ENCODE measurements around the gene NKRF. TPM values are rescaled to one million over a fixed set of nuclear protein-coding genes. Genes with fewer than 3 reads are reported as not detected.

The NKRF gene
- total and polyA plus RNA-seq, 2 donors (not counting 1 experiment from before 2014, with no cell fraction given): 7.9 to 16.2 TPM

DNA sequence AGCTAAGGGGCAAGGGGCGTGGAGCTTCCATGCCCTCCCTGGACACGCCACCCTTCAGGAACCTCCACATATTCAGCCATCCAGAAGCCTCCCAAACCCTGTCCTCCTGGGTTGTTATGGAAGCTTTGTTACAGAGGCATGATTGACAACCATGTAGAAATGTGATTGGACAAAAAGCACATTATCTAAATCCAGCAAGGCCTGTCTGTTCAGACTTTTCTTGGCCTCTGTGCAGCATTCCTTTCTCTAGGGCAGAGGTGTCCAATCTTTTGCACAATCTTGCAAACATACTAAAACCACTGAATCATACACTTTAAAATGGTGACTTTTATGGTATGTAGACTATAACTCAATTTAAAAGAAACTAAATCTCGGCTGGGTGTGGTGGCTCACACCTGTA is 53.7 kb downstream of the NKRF start:
- Histone ChIP-seq H3K4me3 (ENCODE audit: control extremely low read depth in 1 of 5, extremely low read depth in 1 of 5, insufficient read depth in 1 of 5, low read depth in 2 of 5, low read length in 4 of 5) (no peak overlapping the region), H4K20me1 (ENCODE audit: control insufficient read depth, insufficient read depth, low read length, poor library complexity, severe bottlenecking) (no peaks in the 10 kb centered on the region), H3K4me1 (ENCODE audit: control insufficient read depth in 2 of 2, insufficient read depth in 2 of 2, low read length in 2 of 2) (peaks cover 9 to 19% of the 10 kb centered on the region in 2 donors), H2AFZ (ENCODE audit: insufficient read depth, low read depth, low read length, poor library complexity, severe bottlenecking) (no peak overlapping the region), H3K27me3 (replicated peaks in 1 of 4; ENCODE audit: control extremely low read depth in 1 of 4, control insufficient read depth in 3 of 4, insufficient read depth in 4 of 4, low read length in 3 of 4) (no peaks in the 10 kb centered on the region), H3K79me2 (ENCODE audit: control insufficient read depth, insufficient read depth, low read length) (peaks cover 68% of the 10 kb centered on the region), H3K9me3 (ENCODE audit: control extremely low read depth in 1 of 3, control insufficient read depth in 2 of 3, insufficient read depth in 1 of 3, low read length in 2 of 3) (no peaks in the 10 kb centered on the region), H3K4me2 (replicated peaks; ENCODE audit: low read depth, low read length, poor library complexity, severe bottlenecking) (no peak overlapping the region), H3K27ac (ENCODE audit: low read length in 2 of 2) (no peak overlapping the region), H3K9ac (ENCODE audit: low read length) (no peak overlapping the region), H3K36me3 (replicated peaks in 1 of 2; ENCODE audit: control extremely low read depth in 1 of 2, control insufficient read depth in 1 of 2, extremely low read depth in 1 of 2, insufficient read depth in 2 of 2, low read length in 1 of 2) (peaks cover under 1 to 2% of the 10 kb centered on the region in 2 experiments)
- POLR2A ChIA-PET: no interaction called here
- no peak for ATAC-seq (ENCODE audit: low read depth)
- Mint-ChIP-seq H3K9me3 (ENCODE audit: insufficient read depth) (no peaks in the 10 kb centered on the region), H3K4me1 (peaks cover 19% of the 10 kb centered on the region), H3K27ac (no peak overlapping the region), H3K27me3 (no peaks in the 10 kb centered on the region), H3K4me3 (no peak overlapping the region)
- no CpG with 5 or more reads among the region's 3 CpGs for WGBS (ENCODE audit: insufficient coverage)
- CTCF ChIA-PET: no interaction called here
- no peak for DNase-seq
- TF ChIP-seq EZH2 (IDR thresholded peaks at IDR 0.05; ENCODE audit: borderline replicate concordance, insufficient read depth, low read depth, low read length, poor library complexity, severe bottlenecking): no peak
- TF ChIP-seq, protein P1, sequence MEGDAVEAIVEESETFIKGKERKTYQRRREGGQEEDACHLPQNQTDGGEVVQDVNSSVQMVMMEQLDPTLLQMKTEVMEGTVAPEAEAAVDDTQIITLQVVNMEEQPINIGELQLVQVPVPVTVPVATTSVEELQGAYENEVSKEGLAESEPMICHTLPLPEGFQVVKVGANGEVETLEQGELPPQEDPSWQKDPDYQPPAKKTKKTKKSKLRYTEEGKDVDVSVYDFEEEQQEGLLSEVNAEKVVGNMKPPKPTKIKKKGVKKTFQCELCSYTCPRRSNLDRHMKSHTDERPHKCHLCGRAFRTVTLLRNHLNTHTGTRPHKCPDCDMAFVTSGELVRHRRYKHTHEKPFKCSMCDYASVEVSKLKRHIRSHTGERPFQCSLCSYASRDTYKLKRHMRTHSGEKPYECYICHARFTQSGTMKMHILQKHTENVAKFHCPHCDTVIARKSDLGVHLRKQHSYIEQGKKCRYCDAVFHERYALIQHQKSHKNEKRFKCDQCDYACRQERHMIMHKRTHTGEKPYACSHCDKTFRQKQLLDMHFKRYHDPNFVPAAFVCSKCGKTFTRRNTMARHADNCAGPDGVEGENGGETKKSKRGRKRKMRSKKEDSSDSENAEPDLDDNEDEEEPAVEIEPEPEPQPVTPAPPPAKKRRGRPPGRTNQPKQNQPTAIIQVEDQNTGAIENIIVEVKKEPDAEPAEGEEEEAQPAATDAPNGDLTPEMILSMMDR (IDR thresholded peaks at IDR 0.05): no peak
- intact Hi-C loops (cut with micrococcal nuclease): no loop called here

DNA sequence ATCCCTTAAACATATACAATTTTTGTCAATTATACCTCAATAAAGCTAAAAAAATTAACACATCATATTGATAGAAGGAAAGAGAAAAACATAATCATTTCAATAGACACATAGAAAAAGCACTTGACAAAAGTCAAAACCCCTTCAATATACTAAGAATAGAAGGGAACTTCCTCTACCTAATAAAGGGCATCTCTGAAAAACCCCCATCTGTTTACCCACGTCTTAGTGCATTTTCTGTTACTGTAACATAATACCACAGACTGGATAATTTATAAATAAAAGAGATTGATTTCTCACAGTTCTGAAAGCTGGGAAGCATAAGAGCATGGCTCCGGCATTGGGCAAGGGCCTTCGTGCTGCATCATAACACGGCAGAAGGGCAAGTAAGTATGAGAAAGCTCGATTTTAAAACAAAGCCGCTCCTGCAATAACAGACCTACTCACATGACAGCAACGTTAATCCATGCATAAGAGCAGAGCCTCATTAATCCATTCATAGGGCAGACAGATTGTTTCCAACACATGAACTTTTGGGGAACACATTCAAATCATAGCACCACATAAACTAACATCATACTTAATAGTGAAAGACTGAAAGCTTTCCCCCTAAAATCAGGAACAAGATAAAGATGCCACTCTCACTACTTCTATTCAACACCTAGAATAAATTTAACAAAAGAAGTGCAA is 56.8 kb downstream of the NKRF start:
- WGBS (ENCODE audit: insufficient coverage): no CpG with 5 or more reads among the region's 7 CpGs

More for the DNA sequence above, 56.8 kb downstream of the NKRF start:
- POLR2A ChIA-PET: interaction anchor here (0.6 to 1.4 kb wide), 3 partner anchors 25 to 55 kb away, joined by 4 to 8 read pairs (median 4); partner anchors contain the start of gene UBE2A
- peaks cover 72% of the 10 kb centered on the region for H3K79me2 ChIP-seq (ENCODE audit: control insufficient read depth, insufficient read depth, low read length)
- H3K27ac ChIP-seq (ENCODE audit: low read length in 2 of 2): peak overlapping the region; percentile 61 to 83
- DNase-seq (peak; percentile 39), ATAC-seq (ENCODE audit: low read depth) (peak; percentile 36)
- Mint-ChIP-seq H3K4me1 (peaks cover 22% of the 10 kb centered on the region), H3K27ac (peak overlapping the region; percentile 92), H3K9me3 (ENCODE audit: insufficient read depth) (no peaks in the 10 kb centered on the region), H3K4me3 (peak overlapping the region; percentile 86), H3K27me3 (no peaks in the 10 kb centered on the region)
- peak overlapping the region; percentile 48 for H2AFZ ChIP-seq (ENCODE audit: insufficient read depth, low read depth, low read length, poor library complexity, severe bottlenecking)
- H3K9ac ChIP-seq (ENCODE audit: low read length): peak overlapping the region; percentile 53
- H3K27me3 ChIP-seq (replicated peaks in 1 of 4; ENCODE audit: control extremely low read depth in 1 of 4, control insufficient read depth in 3 of 4, insufficient read depth in 4 of 4, low read length in 3 of 4): no peaks in the 10 kb centered on the region
- peak overlapping the region in 3 of 5 experiments; percentile 1 to 51 (median 32) for H3K4me3 ChIP-seq (ENCODE audit: control extremely low read depth in 1 of 5, extremely low read depth in 1 of 5, insufficient read depth in 1 of 5, low read depth in 2 of 5, low read length in 4 of 5)
- no peak for TF ChIP-seq EZH2 (IDR thresholded peaks at IDR 0.05; ENCODE audit: borderline replicate concordance, insufficient read depth, low read depth, low read length, poor library complexity, severe bottlenecking)
- TF ChIP-seq, protein P1 (IDR thresholded peaks at IDR 0.05): no peak
- H3K36me3 ChIP-seq (replicated peaks in 1 of 2; ENCODE audit: control extremely low read depth in 1 of 2, control insufficient read depth in 1 of 2, extremely low read depth in 1 of 2, insufficient read depth in 2 of 2, low read length in 1 of 2): no peaks in the 10 kb centered on the region
- CTCF ChIA-PET: interaction anchor here (1.3 to 1.9 kb wide), 2 partner anchors 61 to 180 kb away, joined by 5 to 6 read pairs; no protein-coding TSS in a partner anchor
- peak overlapping the region; percentile 66 for H3K4me2 ChIP-seq (replicated peaks; ENCODE audit: low read depth, low read length, poor library complexity, severe bottlenecking)
- no peaks in the 10 kb centered on the region for H4K20me1 ChIP-seq (ENCODE audit: control insufficient read depth, insufficient read depth, low read length, poor library complexity, severe bottlenecking)
- no peaks in the 10 kb centered on the region for H3K9me3 ChIP-seq (ENCODE audit: control extremely low read depth in 1 of 3, control insufficient read depth in 2 of 3, insufficient read depth in 1 of 3, low read length in 2 of 3)
- intact Hi-C loops (cut with micrococcal nuclease): no loop called here
- peaks cover 9 to 19% of the 10 kb centered on the region in 2 donors for H3K4me1 ChIP-seq (ENCODE audit: control insufficient read depth in 2 of 2, insufficient read depth in 2 of 2, low read length in 2 of 2)
